KOPT-K1 (cell line): Measurements from ENCODE around the gene ZNF804B.

Experiments used
- H3K27ac ChIP-seq: fragments of 200-600 bp; sonication (generic); 2 replicates; pipeline ENCODE4 v1.5.1; 2016; ENCODE audit warnings: antibody characterized with exemption, mild to moderate bottlenecking, low read depth, low read length; ENCODE audit not compliant: poor library complexity, severe bottlenecking
- H3K36me3 ChIP-seq: fragments of 200-600 bp; sonication (generic); 2 replicates; pipeline ENCODE4 v1.5.1; 2017; ENCODE audit warnings: antibody characterized with exemption, mild to moderate bottlenecking, low read length, moderate library complexity; ENCODE audit not compliant: insufficient read depth
- H3K9me3 ChIP-seq: fragments of 200-600 bp; sonication (generic); 2 replicates; pipeline ENCODE4 v1.5.1; 2017; ENCODE audit warnings: antibody characterized with exemption, low read length, mild to moderate bottlenecking; ENCODE audit not compliant: insufficient read depth, poor library complexity, severe bottlenecking

ZNF804B gene

GRCh38 chr7:88759230-88760135, at the start of gene ZNF804B:
ZNF804B (plus strand) TSS chr7:88759700; CDS start chr7:88759977, 277 bp downstream.
- no peak within 1 kb of the TSS for H3K27ac ChIP-seq
- H3K9me3 ChIP-seq, result no peaks in the 10 kb centered on the region
- no peaks in the 10 kb centered on the region for H3K36me3 ChIP-seq

DNA sequence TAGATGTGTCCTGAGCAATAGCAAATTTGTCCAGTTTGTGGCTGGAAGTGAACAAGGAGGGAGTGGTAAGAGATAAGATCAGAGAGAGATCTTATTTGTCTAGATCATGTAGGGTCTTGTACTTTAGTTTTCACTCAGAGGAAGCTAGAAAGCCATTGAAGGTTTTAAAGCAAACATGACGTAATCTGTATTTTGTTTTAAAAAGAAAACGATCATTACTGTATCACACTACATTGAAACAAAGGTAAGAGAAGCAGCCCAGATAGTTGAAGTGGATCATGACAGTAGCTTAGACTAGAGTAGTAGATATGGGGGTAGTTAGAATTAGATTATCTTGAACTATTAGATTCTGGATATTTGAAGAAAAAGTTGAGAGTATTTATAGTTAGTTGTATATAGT, 23.6 kb upstream of the ZNF804B start:
- H3K27ac ChIP-seq, result no peak overlapping the region
- no peaks in the 10 kb centered on the region for H3K36me3 ChIP-seq
- no peaks in the 10 kb centered on the region for H3K9me3 ChIP-seq

DNA sequence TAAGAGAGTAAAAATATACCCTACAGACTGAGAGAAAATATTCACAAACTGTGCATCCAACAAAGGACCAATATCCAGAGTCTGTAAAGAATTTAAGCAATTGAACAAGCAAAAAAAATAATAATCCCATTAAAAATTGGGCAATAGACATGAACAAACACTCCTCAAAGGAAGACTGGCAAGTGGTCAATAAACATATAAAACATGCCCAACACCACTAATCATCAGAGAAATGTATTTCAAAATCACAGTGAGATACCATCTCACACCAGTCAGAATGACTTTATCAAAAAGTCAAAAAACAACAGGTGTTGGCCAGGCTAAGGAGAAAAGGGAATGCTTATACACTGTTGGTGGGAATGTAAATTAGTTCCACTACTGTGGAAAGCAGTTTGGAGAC, 21.9 kb upstream of the ZNF804B start:
- Histone ChIP-seq H3K27ac (no peak overlapping the region), H3K9me3 (no peaks in the 10 kb centered on the region), H3K36me3 (no peaks in the 10 kb centered on the region)

DNA sequence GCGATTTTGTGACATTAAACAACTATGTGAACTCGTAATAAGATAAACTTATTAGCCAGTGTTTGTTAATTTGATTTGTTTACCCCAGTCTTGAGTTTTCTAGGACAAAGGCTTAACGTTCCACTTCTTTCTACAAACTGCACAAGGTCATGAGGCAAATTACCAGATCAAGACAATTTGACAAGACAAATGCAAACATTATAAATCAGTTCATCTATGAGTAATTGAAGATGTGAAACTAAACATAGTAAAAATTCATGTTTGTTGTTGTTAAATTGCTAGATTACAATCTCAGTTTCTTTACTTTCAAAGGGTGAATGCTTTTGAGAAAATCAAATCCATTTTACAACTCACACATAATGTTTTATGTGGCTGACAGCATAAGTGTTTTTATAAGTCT, 13.4 kb upstream of the ZNF804B start:
- Histone ChIP-seq H3K9me3 (no peaks in the 10 kb centered on the region), H3K36me3 (no peaks in the 10 kb centered on the region), H3K27ac (no peak overlapping the region)

- H3K27ac ChIP-seq, result no peak overlapping the region
- no peaks in the 10 kb centered on the region for H3K9me3 ChIP-seq
- H3K36me3 ChIP-seq, result no peaks in the 10 kb centered on the region
Measured at GRCh38 chr7:88756802-88757201, 2.7 kb upstream of the ZNF804B start.

DNA sequence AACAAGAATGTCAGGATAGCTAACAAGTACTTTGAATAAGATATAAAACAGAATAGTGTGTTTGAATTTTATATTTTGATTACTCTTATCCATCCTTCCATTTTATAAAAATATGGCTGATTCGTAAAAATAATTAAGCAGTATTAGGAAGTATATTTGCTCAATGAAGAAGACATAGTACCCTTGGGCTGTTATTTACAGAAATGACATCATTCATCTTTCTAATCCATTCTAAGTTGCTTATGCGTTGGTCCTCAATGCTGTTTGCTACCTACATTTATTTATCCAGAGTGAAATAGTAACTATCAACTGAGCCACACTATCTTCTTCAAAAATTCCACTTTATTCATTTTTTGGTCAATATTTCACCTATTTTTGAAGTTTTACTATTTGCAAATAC, 2.1 kb upstream of the ZNF804B start:
- Histone ChIP-seq H3K36me3 (no peaks in the 10 kb centered on the region), H3K27ac (no peak overlapping the region), H3K9me3 (no peaks in the 10 kb centered on the region)

DNA sequence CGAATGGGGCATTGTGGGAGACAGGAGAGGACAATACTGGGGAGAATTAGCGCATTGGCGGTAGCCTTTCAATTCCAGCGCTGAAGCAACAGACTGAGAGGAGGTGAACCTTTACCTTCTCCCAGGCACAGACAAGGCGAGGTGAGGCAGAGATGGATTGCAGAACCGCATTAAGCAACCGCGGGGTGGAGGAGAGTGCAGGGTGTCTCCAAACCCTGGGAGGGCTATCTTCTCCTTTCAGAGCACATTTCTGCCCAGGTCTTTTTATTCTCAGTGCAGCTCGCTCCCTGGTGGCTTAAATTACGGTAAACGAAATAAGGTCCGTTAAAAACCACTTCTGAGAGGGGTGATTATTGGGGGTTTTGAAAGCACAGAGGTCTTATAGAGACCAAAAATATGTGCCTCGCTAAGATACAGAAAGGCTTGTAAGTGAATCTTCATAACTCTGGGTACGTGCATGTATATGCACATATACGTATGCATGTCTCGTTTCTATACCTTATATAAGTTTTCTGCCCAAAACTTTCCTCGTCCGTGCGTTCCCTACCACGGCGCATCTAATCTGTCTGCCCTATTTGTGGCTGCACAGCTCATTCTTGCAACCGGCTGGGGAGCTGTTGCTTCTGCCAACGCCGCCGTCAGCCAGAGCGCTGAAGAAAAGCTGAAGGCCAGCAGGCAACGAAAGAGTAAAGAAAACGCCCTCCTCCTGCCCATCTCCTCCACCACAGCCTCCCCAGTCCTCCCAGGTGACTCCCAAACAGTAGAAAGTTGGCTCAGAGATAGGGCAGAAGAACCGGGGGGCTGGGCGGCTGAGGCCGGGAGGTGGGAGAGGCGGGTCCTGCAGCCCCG, 895 bp upstream of the ZNF804B start:
- H3K36me3 ChIP-seq, result no peaks in the 10 kb centered on the region
- no peaks in the 10 kb centered on the region for H3K9me3 ChIP-seq
- no peak overlapping the region for H3K27ac ChIP-seq

- Histone ChIP-seq H3K27ac (no peak overlapping the region), H3K36me3 (no peaks in the 10 kb centered on the region), H3K9me3 (no peaks in the 10 kb centered on the region)
Measured at GRCh38 chr7:88760136-88760515, 626 bp downstream of the ZNF804B start.

DNA sequence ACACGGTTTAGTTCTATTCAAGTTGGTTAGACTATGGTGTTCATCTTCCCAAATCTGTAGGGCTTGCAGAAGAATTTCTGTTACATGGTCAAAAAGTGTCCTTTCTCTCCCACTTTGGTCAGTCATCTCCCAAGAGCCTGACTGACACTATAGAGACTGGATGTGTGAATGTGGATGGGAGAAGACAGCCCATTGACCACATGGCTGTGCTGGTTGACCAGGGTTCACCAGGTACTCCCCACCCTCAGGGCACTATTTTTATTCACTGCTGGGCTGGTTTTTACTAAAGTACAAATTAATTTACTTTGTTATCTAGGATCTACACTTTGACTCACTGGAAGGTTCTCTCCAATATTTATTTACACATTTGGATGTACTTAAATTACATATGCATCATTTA, 2.3 kb downstream of the ZNF804B start:
- no peaks in the 10 kb centered on the region for H3K9me3 ChIP-seq

GRCh38 chr7:88771417-88771816, 11.9 kb downstream of the ZNF804B start:
- no peak overlapping the region for H3K27ac ChIP-seq
- H3K36me3 ChIP-seq, result no peaks in the 10 kb centered on the region
- H3K9me3 ChIP-seq, result no peaks in the 10 kb centered on the region

More for the DNA sequence above, 2.3 kb downstream of the ZNF804B start:
- no peaks in the 10 kb centered on the region for H3K36me3 ChIP-seq
- H3K27ac ChIP-seq, result no peak overlapping the region

- no peak overlapping the region for H3K27ac ChIP-seq
- H3K9me3 ChIP-seq, result no peaks in the 10 kb centered on the region
- no peaks in the 10 kb centered on the region for H3K36me3 ChIP-seq
Measured at GRCh38 chr7:88772776-88773175, 13.3 kb downstream of the ZNF804B start.

DNA sequence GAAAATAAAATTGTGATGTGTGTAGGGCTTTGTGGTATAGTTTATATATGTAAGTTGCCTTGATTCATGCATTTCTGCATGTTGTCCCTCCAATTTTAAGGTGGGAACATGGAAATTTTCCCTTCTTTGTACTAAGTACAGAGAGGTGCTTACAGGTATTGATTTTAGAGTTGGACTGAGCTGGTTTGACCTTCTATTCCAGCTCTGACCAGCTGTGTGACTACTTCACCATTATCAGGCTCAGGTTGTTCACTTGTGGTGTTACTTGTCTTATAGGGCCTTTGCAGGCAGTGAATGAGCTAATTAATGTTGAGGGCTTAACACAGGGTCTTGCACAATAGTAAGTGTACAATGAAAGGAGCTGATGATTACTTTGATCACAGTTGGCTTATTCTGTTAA, 16.3 kb downstream of the ZNF804B start:
- no peaks in the 10 kb centered on the region for H3K36me3 ChIP-seq
- no peak overlapping the region for H3K27ac ChIP-seq
- H3K9me3 ChIP-seq, result no peaks in the 10 kb centered on the region

DNA sequence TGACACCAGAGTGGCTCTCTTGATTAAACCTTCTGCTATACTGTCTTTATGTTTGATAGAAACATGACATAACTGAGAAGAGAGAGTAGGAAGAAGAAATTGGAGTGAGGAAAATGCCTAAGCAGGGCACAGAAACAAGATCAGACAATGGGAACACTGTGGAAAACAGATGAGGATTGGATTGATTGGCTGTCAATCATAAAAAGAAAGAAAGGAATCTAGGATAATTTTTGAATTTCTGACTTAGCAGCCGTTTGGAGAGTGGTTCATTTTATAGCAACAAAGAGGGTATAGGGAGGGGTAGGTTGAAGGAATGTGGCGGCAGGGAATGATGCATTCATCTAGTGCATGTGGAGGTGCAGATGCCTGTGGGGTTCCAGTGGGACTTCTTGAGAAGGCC, 28.3 kb downstream of the ZNF804B start:
- Histone ChIP-seq H3K36me3 (no peaks in the 10 kb centered on the region), H3K27ac (no peak overlapping the region), H3K9me3 (no peaks in the 10 kb centered on the region)

DNA sequence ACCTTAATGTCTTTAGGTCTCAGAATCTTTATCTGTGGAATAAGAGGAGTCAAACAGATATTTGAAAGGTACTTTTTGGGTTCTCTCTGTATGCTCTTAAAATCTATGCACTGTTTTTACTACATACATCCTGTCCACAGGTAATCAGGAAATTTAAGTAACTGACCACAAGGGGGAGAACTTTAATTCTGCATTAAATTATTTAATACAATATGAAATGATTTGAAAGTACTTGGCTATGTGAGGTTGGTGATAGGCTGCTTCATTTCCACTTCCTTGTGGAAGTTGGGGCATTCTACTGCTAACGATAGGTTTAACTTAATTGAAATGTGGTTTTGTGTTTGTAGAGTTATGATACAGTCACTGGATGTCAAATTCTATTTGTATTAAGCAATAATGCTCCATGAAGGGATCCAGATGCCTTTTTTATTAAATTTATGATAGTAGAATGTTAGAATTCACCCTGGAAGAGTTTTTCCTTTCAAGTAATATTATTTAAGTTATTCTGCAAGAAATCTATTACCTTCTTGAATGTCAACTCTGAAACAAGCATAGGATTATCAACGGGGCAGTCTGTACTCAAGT, 30.1 kb downstream of the ZNF804B start:
- Histone ChIP-seq H3K27ac (no peak overlapping the region), H3K9me3 (no peaks in the 10 kb centered on the region), H3K36me3 (no peaks in the 10 kb centered on the region)

- Histone ChIP-seq H3K27ac (no peak overlapping the region), H3K36me3 (no peaks in the 10 kb centered on the region), H3K9me3 (no peaks in the 10 kb centered on the region)
Measured at GRCh38 chr7:88791891-88792290, 32.4 kb downstream of the ZNF804B start.
